Measurements from ENCODE around the gene LRFN5. TPM values are rescaled to one million over a fixed set of nuclear protein-coding genes. Genes with fewer than 3 reads are reported as not detected.

LRFN5 gene
- total RNA-seq, 1 experiment from 2014 or later: 1.3 TPM

DNA sequence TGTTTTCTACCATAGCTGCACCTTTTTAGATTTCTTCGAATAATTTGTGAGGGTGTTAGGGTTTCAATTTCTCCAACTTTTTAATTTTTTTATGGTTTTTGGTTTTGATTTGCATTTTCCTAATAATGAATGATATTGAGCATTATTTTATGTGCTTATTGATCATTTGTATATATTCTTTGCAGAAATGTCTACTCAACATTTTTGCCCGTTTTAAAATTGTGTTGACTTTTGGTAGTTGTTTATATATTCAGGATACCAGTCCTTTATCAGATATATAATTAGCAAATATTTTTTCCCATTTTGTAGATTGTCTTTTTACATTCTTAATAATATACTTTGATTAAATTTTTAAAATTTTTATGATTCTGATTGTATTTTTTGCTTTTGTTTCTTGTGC, 306.7 kb downstream of the LRFN5 start:
- Histone ChIP-seq H3K79me1 (ENCODE audit: insufficient read depth, low read depth, low read length, poor library complexity, severe bottlenecking) (no peaks in the 10 kb centered on the region), H4K91ac (ENCODE audit: insufficient read length, low read depth, low read length) (no peak overlapping the region), H4K20me1 (ENCODE audit: control insufficient read depth, insufficient read depth, insufficient read length) (no peaks in the 10 kb centered on the region), H3K27ac (ENCODE audit: insufficient read length, low read depth, low read length) (no peak overlapping the region), H3K4ac (ENCODE audit: low read depth, low read length) (no peak overlapping the region), H3K27me3 (ENCODE audit: insufficient read depth, low read length) (no peaks in the 10 kb centered on the region), H3K18ac (ENCODE audit: insufficient read length, low read depth, low read length) (no peak overlapping the region), H2BK120ac (ENCODE audit: low read depth, low read length, poor library complexity, severe bottlenecking) (no peak overlapping the region), H3K9ac (ENCODE audit: extremely low read depth, insufficient read length, low read length) (no peak overlapping the region), H2BK5ac (ENCODE audit: insufficient read length, low read length) (no peak overlapping the region), H3K23ac (ENCODE audit: insufficient read length, low read depth, low read length) (no peak overlapping the region), H3T11ph (ENCODE audit: low read length) (no peak overlapping the region), H2AK5ac (ENCODE audit: insufficient read length, low read length) (no peak overlapping the region), H3K79me2 (ENCODE audit: insufficient read depth, low read length) (no peaks in the 10 kb centered on the region), H3K14ac (ENCODE audit: insufficient read depth, low read length) (no peak overlapping the region), H3K4me2 (ENCODE audit: insufficient read depth, insufficient read length, low read length) (no peak overlapping the region), H2BK12ac (ENCODE audit: insufficient read length, low read depth, low read length) (no peak overlapping the region), H4K5ac (ENCODE audit: insufficient read length, low read depth, low read length) (no peak overlapping the region), H3K23me2 (ENCODE audit: insufficient read length, low read depth, low read length, poor library complexity, severe bottlenecking) (no peaks in the 10 kb centered on the region), H2BK20ac (ENCODE audit: low read depth, low read length, poor library complexity, severe bottlenecking) (no peak overlapping the region), H3K4me1 (ENCODE audit: insufficient read depth, low read length) (no peaks in the 10 kb centered on the region), H2BK15ac (ENCODE audit: low read depth, low read length) (no peak overlapping the region), H3K56ac (ENCODE audit: insufficient read length, low read depth, low read length) (no peak overlapping the region), H2AFZ (ENCODE audit: low read length) (no peak overlapping the region), H4K8ac (replicated peaks; ENCODE audit: insufficient read length, low read depth, low read length) (no peak overlapping the region), H3K9me3 (ENCODE audit: control insufficient read depth, low read depth, low read length) (no peaks in the 10 kb centered on the region)
- no peak overlapping the region for H3K27ac Mint-ChIP-seq
- TF ChIP-seq CTCF (conservative IDR thresholded peaks at IDR 0.05): no peak
- no peaks in the 10 kb centered on the region for H3K27me3 Mint-ChIP-seq (ENCODE audit: low read depth)
- no peak overlapping the region for H3K4me3 Mint-ChIP-seq
- H3K9me3 Mint-ChIP-seq: peaks cover 3 to 4% of the 10 kb centered on the region in 2 experiments; a peak in 2 of 5 replicates
- WGBS (ENCODE audit: extremely low coverage, insufficient read length, low lambda C conversion rate): no CpG with 5 or more reads among the region's 2 CpGs
- no peak for DNase-seq
- peaks cover 0 to 5% (median 2%) of the 10 kb centered on the region in 3 experiments; a peak in 1 of 7 replicates for H3K36me3 Mint-ChIP-seq (ENCODE audit: insufficient read depth in 1 of 3, low read depth in 3 of 3)
- peaks cover 6 to 8% of the 10 kb centered on the region in 2 experiments; a peak in 3 of 4 replicates for H3K4me1 Mint-ChIP-seq
